GM21528 (cell line): ENCODE results near the gene AGRN.
"Not testable (repeated sequence)": the region's sequence is repeated elsewhere in the genome, so short reads cannot be mapped to it uniquely, and the experiment has no call there.

Experiments used
- ATAC-seq: cut with Tn5 transposase; IDR thresholded peaks from one replicate; pipeline ENCODE4 v1.9.1; 2021; ENCODE audit warnings: mild to moderate bottlenecking, moderate library complexity; ENCODE audit not compliant: unreplicated experiment, low FRiP score

AGRN gene

GRCh38 chr1:1049318-1050165, 29.6 kb downstream of the AGRN start:
- no peak for ATAC-seq

DNA sequence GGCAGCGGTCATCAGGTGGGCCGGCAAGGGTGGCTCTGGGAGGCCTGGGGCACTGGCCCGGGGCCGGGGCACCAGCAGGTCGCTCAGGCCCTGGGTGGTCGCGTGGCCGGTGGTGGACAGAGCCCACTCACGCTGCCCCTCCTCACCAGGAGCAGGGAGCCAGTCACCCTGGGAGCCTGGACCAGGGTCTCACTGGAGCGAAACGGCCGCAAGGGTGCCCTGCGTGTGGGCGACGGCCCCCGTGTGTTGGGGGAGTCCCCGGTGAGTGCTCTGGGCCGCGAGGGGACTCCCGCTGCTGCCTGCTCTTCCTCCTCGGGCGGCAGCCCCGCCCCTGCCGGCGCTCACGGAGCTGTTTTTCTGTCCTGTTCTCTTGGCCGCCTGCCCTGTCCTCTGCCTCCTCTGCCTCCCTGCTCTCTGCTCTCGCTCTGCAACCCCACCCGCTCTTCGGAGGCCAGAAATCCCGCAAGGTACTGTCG, 30.7 kb downstream of the AGRN start:
- ATAC-seq: no peak

GRCh38 chr1:1051127-1051810, 31.3 kb downstream of the AGRN start:
- ATAC-seq: no peak

DNA sequence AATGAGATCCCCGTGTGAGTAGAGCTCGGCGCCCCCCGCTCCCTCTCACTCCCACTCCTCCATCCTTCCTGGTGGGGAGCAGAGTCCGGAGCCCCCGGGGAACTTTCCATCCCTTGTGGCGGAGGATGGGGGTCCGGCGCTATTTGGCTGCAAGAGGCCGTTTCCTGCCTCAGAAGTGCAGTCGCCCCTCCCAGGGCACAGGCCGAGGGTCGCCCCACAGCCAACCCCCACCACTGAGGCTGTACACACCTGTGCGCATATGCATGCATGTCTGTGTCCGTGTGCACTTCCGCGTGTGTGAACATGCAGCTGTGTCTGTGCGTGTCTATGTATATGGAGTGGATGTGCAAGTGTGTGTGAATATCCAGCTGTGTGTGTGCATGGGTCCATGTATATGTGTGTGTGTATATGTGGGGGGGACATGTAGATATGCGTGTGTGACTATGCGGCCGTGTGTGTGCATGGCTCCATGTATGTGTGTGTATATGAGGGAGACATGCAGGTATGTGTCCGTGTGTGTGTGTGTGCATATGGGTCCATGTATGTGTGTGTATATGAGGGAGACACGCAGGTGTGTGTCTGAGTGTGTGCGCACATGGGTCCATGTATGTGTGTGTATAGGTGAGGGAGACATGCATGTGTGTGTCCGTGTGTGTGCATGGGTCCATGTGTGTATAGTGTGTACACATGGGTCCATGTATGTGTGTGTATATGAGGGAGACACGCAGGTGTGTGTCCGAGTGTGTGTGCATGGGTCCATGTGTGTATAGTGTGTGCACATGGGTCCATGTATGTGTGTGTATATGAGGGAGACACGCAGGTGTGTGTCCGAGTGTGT, 32.3 kb downstream of the AGRN start:
- no peak for ATAC-seq

- no peak for ATAC-seq
Measured at GRCh38 chr1:1053022-1053421, 33.1 kb downstream of the AGRN start.

DNA sequence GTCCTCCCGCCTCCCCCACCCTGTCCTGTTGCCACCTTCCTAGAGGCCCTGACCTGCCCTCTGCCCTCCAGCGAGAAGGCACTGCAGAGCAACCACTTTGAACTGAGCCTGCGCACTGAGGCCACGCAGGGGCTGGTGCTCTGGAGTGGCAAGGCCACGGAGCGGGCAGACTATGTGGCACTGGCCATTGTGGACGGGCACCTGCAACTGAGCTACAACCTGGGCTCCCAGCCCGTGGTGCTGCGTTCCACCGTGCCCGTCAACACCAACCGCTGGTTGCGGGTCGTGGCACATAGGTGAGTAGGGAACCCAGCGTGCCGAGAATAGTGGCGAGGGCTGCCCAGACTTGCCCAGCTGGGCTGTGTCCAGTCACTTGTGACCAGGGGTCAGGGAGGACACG, 33.8 kb downstream of the AGRN start:
- no peak for ATAC-seq

DNA sequence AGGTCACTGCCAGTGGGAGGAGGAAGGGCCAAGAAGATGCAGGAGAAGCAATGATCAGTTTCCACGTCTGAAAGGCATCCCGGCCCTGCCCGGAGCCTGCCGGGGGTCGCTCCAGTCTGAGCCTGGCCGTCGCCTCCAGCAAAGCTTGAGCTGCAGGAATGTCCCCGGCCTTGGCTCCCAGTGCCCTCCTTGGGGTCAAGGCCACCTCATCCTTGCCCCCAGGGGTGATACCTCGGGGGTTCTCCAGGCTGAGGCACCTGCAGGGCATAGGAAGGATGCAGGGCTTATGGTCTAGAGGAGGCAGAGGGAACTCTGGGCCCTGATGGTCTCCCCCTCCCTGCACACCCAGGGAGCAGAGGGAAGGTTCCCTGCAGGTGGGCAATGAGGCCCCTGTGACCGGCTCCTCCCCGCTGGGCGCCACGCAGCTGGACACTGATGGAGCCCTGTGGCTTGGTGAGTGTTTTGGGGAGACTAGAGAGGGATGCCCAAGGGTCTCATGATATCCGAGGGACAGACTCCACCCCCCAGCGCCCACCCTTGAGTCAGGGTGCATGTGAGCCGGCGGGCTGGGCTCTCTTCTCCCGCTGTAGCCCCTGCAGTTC, 34.3 kb downstream of the AGRN start:
- no peak for ATAC-seq

DNA sequence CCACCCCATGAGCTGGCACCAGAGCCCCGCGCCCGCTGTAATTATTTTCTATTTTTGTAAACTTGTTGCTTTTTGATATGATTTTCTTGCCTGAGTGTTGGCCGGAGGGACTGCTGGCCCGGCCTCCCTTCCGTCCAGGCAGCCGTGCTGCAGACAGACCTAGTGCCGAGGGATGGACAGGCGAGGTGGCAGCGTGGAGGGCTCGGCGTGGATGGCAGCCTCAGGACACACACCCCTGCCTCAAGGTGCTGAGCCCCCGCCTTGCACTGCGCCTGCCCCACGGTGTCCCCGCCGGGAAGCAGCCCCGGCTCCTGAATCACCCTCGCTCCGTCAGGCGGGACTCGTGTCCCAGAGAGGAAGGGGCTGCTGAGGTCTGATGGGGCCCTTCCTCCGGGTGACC, 35.1 kb downstream of the AGRN start:
- no peak for ATAC-seq

- ATAC-seq: no peak
Measured at GRCh38 chr1:1055841-1056736, 36.2 kb downstream of the AGRN start.

GRCh38 chr1:1057769-1058087, 37.8 kb downstream of the AGRN start:
- ATAC-seq: not testable (repeated sequence)

DNA sequence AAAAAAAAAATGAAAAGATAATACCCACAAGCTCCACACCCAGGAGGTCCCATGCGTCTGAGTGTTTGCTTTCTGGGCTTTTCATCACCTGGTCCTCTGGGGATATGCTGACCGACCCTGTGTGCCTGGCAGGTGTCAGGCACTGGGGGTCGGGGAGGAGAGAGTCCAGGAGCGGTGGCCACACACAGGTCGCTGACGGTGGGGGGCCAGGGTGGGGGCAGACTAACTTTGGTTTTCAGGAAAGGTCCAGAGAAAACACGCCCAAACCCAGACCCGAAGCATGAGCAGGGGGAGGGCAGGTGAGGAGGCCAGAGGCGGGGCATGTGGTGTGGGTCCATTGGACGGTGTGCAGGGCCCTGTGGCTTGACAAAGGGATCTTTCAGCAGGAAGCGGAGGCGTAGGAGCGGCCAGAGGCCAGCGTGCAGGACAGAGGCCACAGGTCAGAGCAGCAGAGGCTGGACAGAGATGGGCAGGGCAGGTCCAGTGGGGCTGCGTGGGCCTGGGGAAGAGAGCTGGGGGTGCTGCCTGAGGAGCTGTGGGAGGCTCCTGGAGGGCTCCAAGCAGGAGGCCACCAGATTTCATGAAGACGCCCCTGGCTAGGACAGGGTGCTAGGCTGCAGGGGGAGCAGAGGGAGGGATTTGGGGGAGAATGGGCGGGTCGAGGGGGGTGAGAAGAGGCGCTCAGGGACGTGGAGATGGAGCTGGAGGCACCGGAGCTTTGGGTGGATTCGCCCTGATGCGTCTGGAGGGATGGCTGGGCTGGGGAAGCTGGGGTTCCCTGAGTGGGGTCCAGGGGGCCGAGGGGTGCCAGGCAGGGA, 38.4 kb downstream of the AGRN start:
- ATAC-seq: no peak

GRCh38 chr1:1058921-1059493, 39.1 kb downstream of the AGRN start:
- peak; percentile 40 for ATAC-seq

DNA sequence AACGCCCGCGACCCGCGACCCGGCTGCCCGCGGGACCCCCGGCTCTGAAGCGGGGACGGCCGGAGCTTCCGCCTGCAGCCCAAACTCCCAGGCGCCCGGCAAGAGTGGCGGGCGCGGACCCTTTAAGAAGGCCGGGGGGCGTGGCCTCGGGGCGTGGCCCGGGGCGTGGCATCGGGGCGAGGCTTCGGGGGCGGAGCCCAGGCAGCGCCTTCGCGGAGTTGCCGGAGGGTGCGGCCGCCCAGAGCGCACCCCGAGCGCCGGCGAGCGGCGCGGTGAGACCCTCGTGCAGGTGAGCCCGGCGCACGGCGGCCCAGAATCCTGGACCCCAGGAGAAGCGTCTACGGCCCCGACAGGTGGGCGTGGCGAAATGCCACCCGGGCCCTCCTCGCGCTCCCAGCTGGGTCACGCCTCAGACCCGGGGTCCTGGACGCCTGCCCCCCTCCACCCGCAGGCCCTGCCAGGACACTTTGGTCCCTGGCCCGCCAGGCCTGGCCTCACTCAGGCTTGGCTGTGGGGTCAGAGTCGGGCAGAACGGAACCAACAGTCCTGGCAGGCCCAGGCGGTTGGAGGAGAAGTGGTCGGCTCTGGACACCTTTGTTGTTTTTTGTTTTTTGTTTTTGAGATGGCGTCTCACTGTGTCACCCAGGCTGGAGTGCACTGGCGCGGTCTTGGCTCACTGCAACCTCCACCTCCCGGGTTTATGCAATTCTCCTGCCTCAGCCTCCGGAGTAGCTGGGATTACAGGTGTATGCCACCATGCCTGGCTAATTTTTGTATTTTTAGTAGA, 39.8 kb downstream of the AGRN start:
- peak; percentile 66 for ATAC-seq

GRCh38 chr1:1060281-1061000, 40.5 kb downstream of the AGRN start:
- no peak for ATAC-seq

GRCh38 chr1:1061682-1062345, 41.9 kb downstream of the AGRN start:
- no peak for ATAC-seq

- ATAC-seq: no peak
Measured at GRCh38 chr1:1062348-1063163, 42.6 kb downstream of the AGRN start.
